Measurements from ENCODE around the gene PARD6A. TPM values are rescaled to one million over a fixed set of nuclear protein-coding genes. Genes with fewer than 3 reads are reported as not detected.

Gene PARD6A
- total and polyA plus RNA-seq, 2 experiments from 2014 or later = 1.1 to 1.8 TPM

GRCh38 chr16:67664871-67665270, 4.1 kb downstream of the PARD6A start:
- H3K4me1 ChIP-seq (ENCODE audit: insufficient read depth) = peaks cover 14% of the 10 kb centered on the region
- 98% methylated on average over 7 of the region's 7 CpGs for WGBS (ENCODE audit: low lambda C conversion rate, missing lambda C conversion rate)
- no peaks in the 10 kb centered on the region for H4K20me1 ChIP-seq (ENCODE audit: insufficient read depth, poor library complexity, severe bottlenecking)
- no peak overlapping the region for H3K4me2 ChIP-seq
- H3K79me2 ChIP-seq = no peaks in the 10 kb centered on the region
- H3K27me3 ChIP-seq = no peaks in the 10 kb centered on the region
- no peak overlapping the region for H3K27ac ChIP-seq
- H3K9me2 ChIP-seq (replicated peaks; ENCODE audit: insufficient read depth) = no peaks in the 10 kb centered on the region
- H2AFZ ChIP-seq = no peak overlapping the region
- no peaks in the 10 kb centered on the region for H3K36me3 ChIP-seq (replicated peaks; ENCODE audit: insufficient read depth, low read depth)
- no peak for DNase-seq (ENCODE audit: low spot score)
- no peaks in the 10 kb centered on the region for H3K9me3 ChIP-seq (ENCODE audit: low read depth)
- no peak overlapping the region for H3K4me3 ChIP-seq
- TF ChIP-seq EZH2 (IDR thresholded peaks at IDR 0.05; ENCODE audit: borderline replicate concordance) (no peak), EZH2phosphoT487 (IDR thresholded peaks at IDR 0.05; ENCODE audit: low read depth, severe bottlenecking, unreplicated experiment) (no peak), CTCF (IDR thresholded peaks at IDR 0.05; ENCODE audit: poor library complexity) (no peak)

- peak overlapping the region; percentile 98 for H2AFZ ChIP-seq
- H3K9me3 ChIP-seq (ENCODE audit: low read depth) = no peaks in the 10 kb centered on the region
- H3K27ac ChIP-seq = no peak overlapping the region
- H3K79me2 ChIP-seq = no peaks in the 10 kb centered on the region
- WGBS (ENCODE audit: low lambda C conversion rate, missing lambda C conversion rate) = 72% methylated on average over 5 of the region's 5 CpGs
- peaks cover 14% of the 10 kb centered on the region for H3K4me1 ChIP-seq (ENCODE audit: insufficient read depth)
- H3K4me3 ChIP-seq = no peak overlapping the region
- TF ChIP-seq CTCF (IDR thresholded peaks at IDR 0.05; ENCODE audit: poor library complexity) = no peak
- TF ChIP-seq EZH2 (IDR thresholded peaks at IDR 0.05; ENCODE audit: borderline replicate concordance) = no peak
- no peak for TF ChIP-seq EZH2phosphoT487 (IDR thresholded peaks at IDR 0.05; ENCODE audit: low read depth, severe bottlenecking, unreplicated experiment)
- no peaks in the 10 kb centered on the region for H4K20me1 ChIP-seq (ENCODE audit: insufficient read depth, poor library complexity, severe bottlenecking)
- H3K36me3 ChIP-seq (replicated peaks; ENCODE audit: insufficient read depth, low read depth) = no peaks in the 10 kb centered on the region
- H3K27me3 ChIP-seq = no peaks in the 10 kb centered on the region
- H3K4me2 ChIP-seq = peak overlapping the region; percentile 94
- no peak for DNase-seq (ENCODE audit: low spot score)
- no peaks in the 10 kb centered on the region for H3K9me2 ChIP-seq (replicated peaks; ENCODE audit: insufficient read depth)
Measured at GRCh38 chr16:67665598-67665997, 4.8 kb downstream of the PARD6A start.

GRCh38 chr16:67666032-67666551, 5.3 kb downstream of the PARD6A start:
- Histone ChIP-seq H3K4me2 (peak overlapping the region; percentile 94), H3K36me3 (replicated peaks; ENCODE audit: insufficient read depth, low read depth) (no peaks in the 10 kb centered on the region), H4K20me1 (ENCODE audit: insufficient read depth, poor library complexity, severe bottlenecking) (no peaks in the 10 kb centered on the region), H3K9me2 (replicated peaks; ENCODE audit: insufficient read depth) (no peaks in the 10 kb centered on the region), H3K4me1 (ENCODE audit: insufficient read depth) (peaks cover 14% of the 10 kb centered on the region), H3K9me3 (ENCODE audit: low read depth) (no peaks in the 10 kb centered on the region), H3K79me2 (no peaks in the 10 kb centered on the region), H2AFZ (peak overlapping the region; percentile 98), H3K4me3 (peak overlapping the region; percentile 96), H3K27ac (peak overlapping the region; percentile 64), H3K27me3 (no peaks in the 10 kb centered on the region)
- peak; percentile 59 for DNase-seq (ENCODE audit: low spot score)
- 2% methylated on average over 31 of the region's 46 CpGs for WGBS (ENCODE audit: low lambda C conversion rate, missing lambda C conversion rate)
- no peak for TF ChIP-seq CTCF (IDR thresholded peaks at IDR 0.05; ENCODE audit: poor library complexity)
- no peak for TF ChIP-seq EZH2phosphoT487 (IDR thresholded peaks at IDR 0.05; ENCODE audit: low read depth, severe bottlenecking, unreplicated experiment)
- no peak for TF ChIP-seq EZH2 (IDR thresholded peaks at IDR 0.05; ENCODE audit: borderline replicate concordance)
